GM23338 (cell line): ENCODE data around the gene ZNF83. TPM values are rescaled to one million over a fixed set of nuclear protein-coding genes. Genes with fewer than 3 reads are reported as not detected.

Source experiments
- ATAC-seq: fragments of 200-7000 bp; cut with Tn5 transposase; 3 replicates; pipeline ENCODE4 v1.9.1; 2020
- DNase-seq: peaks from one replicate; pipeline ENCODE4 v3.0.0-alpha.2; 2015; ENCODE audit warnings: low spot score
- H2AFZ ChIP-seq: fragments of 200-600 bp; sonication (generic); 2 replicates; pipeline ENCODE4 v1.8.0; 2016; ENCODE audit warnings: antibody characterized with exemption, mild to moderate bottlenecking, moderate library complexity
- H3F3A ChIP-seq: fragments of 200-600 bp; sonication (generic); replicated peaks from 2 replicates; pipeline ENCODE4 v1.8.0; 2017; ENCODE audit warnings: antibody characterized with exemption, mixed run types, low read depth
- H3K27ac ChIP-seq: fragments of 200-600 bp; sonication (generic); 2 replicates; pipeline ENCODE4 v1.6.1; 2016; ENCODE audit warnings: low read depth
- H3K27me3 ChIP-seq: fragments of 200-600 bp; sonication (generic); 2 replicates; pipeline ENCODE4 v1.8.0; 2016; ENCODE audit warnings: mild to moderate bottlenecking, mixed run types, moderate library complexity; ENCODE audit not compliant: insufficient read depth
- H3K36me3 ChIP-seq: fragments of 200-600 bp; sonication (generic); 2 replicates; pipeline ENCODE4 v1.8.0; 2016; ENCODE audit warnings: mild to moderate bottlenecking; ENCODE audit not compliant: insufficient read depth
- H3K4me1 ChIP-seq: fragments of 200-600 bp; sonication (generic); 2 replicates; pipeline ENCODE4 v1.8.0; 2016; ENCODE audit warnings: mild to moderate bottlenecking, moderate library complexity; ENCODE audit not compliant: insufficient read depth
- H3K4me2 ChIP-seq: fragments of 200-600 bp; sonication (generic); 2 replicates; pipeline ENCODE4 v1.7.1; 2017; ENCODE audit warnings: mixed run types
- H3K4me3 ChIP-seq: fragments of 200-600 bp; sonication (generic); 2 replicates; pipeline ENCODE4 v1.6.1; 2016; ENCODE audit warnings: mixed run types
- H3K79me2 ChIP-seq: fragments of 200-600 bp; sonication (generic); replicated peaks from 2 replicates; pipeline ENCODE4 v1.8.0; 2017; ENCODE audit warnings: mild to moderate bottlenecking; ENCODE audit not compliant: insufficient read depth
- H3K9me2 ChIP-seq: fragments of 200-600 bp; sonication (generic); 2 replicates; pipeline ENCODE4 v1.8.0; 2017; ENCODE audit not compliant: insufficient read depth
- H4K20me1 ChIP-seq: fragments of 200-600 bp; sonication (generic); replicated peaks from 2 replicates; pipeline ENCODE4 v1.8.0; 2017; ENCODE audit warnings: mild to moderate bottlenecking; ENCODE audit not compliant: insufficient read depth
- H3K27ac Mint-ChIP-seq: 2 replicates; pipeline ENCODE4 v1.8.0; 2020; ENCODE audit warnings: inconsistent platforms, mild to moderate bottlenecking, moderate library complexity, mixed read lengths
- H3K27me3 Mint-ChIP-seq: 3 replicates; pipeline ENCODE4 v1.8.0; 2022; ENCODE audit warnings: low read depth, mild to moderate bottlenecking, moderate library complexity, mixed read lengths, inconsistent platforms; ENCODE audit not compliant: insufficient read depth, poor library complexity
- H3K36me3 Mint-ChIP-seq: 3 replicates; pipeline ENCODE4 v1.8.0; 2021; ENCODE audit warnings: low read depth, mild to moderate bottlenecking, inconsistent platforms, moderate library complexity, mixed read lengths
- H3K4me1 Mint-ChIP-seq: 3 replicates; pipeline ENCODE4 v1.8.0; 2020; ENCODE audit warnings: mild to moderate bottlenecking, inconsistent platforms, mixed read lengths
- H3K4me3 Mint-ChIP-seq: 3 replicates; pipeline ENCODE4 v1.8.0; 2021; ENCODE audit warnings: moderate library complexity, mild to moderate bottlenecking, inconsistent platforms, mixed read lengths
- H3K9me3 Mint-ChIP-seq: 3 replicates; pipeline ENCODE4 v1.8.0; 2020; ENCODE audit warnings: moderate library complexity, mild to moderate bottlenecking, inconsistent platforms, mixed read lengths
- CTCF ChIP-seq, 2 experiments: fragments of 200-600 bp in 1 of 2; sonication (generic) in 1 of 2; conservative IDR thresholded peaks; 2 replicates each; pipeline versions ENCODE4 v1.5.1 to v1.6.1; 2016 to 2017; ENCODE audit warnings: antibody characterized with exemption in 2 of 2, low read depth in 2 of 2, mild to moderate bottlenecking in 2 of 2, moderate library complexity in 1 of 2
- ETS1 ChIP-seq: IDR thresholded peaks from 2 replicates; pipeline ENCODE4 v1.6.1; 2016; ENCODE audit warnings: antibody characterized with exemption
- EZH2 ChIP-seq: fragments of 200-600 bp; sonication (generic); IDR thresholded peaks from one replicate; pipeline ENCODE4 v1.8.0; 2017; ENCODE audit warnings: antibody characterized with exemption, mild to moderate bottlenecking, low read depth; ENCODE audit not compliant: unreplicated experiment
- EZH2phosphoT487 ChIP-seq: fragments of 200-600 bp; sonication (generic); IDR thresholded peaks from one replicate; pipeline ENCODE4 v1.8.1; 2018; ENCODE audit warnings: antibody characterized with exemption; ENCODE audit not compliant: unreplicated experiment
- JUNB ChIP-seq: IDR thresholded peaks from one replicate; pipeline ENCODE4 v1.6.1; 2016; ENCODE audit warnings: antibody characterized with exemption; ENCODE audit not compliant: unreplicated experiment
- NANOG ChIP-seq: IDR thresholded peaks from 2 replicates; pipeline ENCODE4 v1.6.1; 2016; ENCODE audit warnings: antibody characterized with exemption, borderline replicate concordance
- POLR2AphosphoS5 ChIP-seq: IDR thresholded peaks from 2 replicates; pipeline ENCODE4 v1.6.1; 2016; ENCODE audit warnings: antibody characterized with exemption, low read depth
- ZNF114 ChIP-seq: fragments of 250-450 bp; sonication (Bioruptor Pico); IDR thresholded peaks from 2 replicates; pipeline ENCODE4 v1.5.0; 2020; ENCODE audit warnings: mild to moderate bottlenecking, moderate library complexity
- ZNF331 ChIP-seq: fragments of 250-450 bp; sonication (Bioruptor Pico); IDR thresholded peaks from 2 replicates; pipeline ENCODE4 v1.5.0; 2020; ENCODE audit warnings: low read depth, mild to moderate bottlenecking, moderate library complexity
- polyA plus RNA-seq: library from polyadenylated mRNA; unstranded; fragments of >200 nt; fragmentation: Nextera tagmentation; extraction: Ambion mirVana; gene quantifications from 2 replicates; pipeline ENCODE4 v1.2.1, GENCODE V29; 2016
- total RNA-seq: library from RNA; depleted of rRNA; stranded (reverse); fragments of >200 nt; shearing (Covaris generic); gene quantifications from 2 replicates; pipeline ENCODE4 v1.2.3, GENCODE V29; 2014

Gene ZNF83
- total and polyA plus RNA-seq, 2 experiments from 2014 or later, result 16.2 to 25.0 TPM

- ATAC-seq, result no peak
- Mint-ChIP-seq H3K27ac (no peak overlapping the region), H3K36me3 (peaks cover 67% of the 10 kb centered on the region), H3K4me1 (no peaks in the 10 kb centered on the region), H3K27me3 (no peaks in the 10 kb centered on the region), H3K9me3 (peaks cover 32% of the 10 kb centered on the region), H3K4me3 (no peak overlapping the region)
- no peak overlapping the region for H2AFZ ChIP-seq
- TF ChIP-seq CTCF (conservative IDR thresholded peaks at IDR 0.05; ENCODE audit: low read depth in 2 of 2), result peak; percentile 16 to 33; a peak in 1 of 4 replicates
- no peak for TF ChIP-seq EZH2phosphoT487
- H3K4me3 ChIP-seq, result no peak overlapping the region
- H4K20me1 ChIP-seq, result 0 out of 2 replicates have a peak, but pooled peaks cover 4% of the 10 kb centered on the region
- no peaks in the 10 kb centered on the region for H3K4me1 ChIP-seq
- no peaks in the 10 kb centered on the region for H3K9me2 ChIP-seq
- no peak overlapping the region for H3K27ac ChIP-seq
- no peaks in the 10 kb centered on the region for H3K27me3 ChIP-seq
- no peaks in the 10 kb centered on the region for H3K79me2 ChIP-seq
- H3K36me3 ChIP-seq, result peaks cover 14% of the 10 kb centered on the region; the same call in 1 of the 2 replicates
- H3K4me2 ChIP-seq, result no peak overlapping the region
- no peaks in the 10 kb centered on the region for H3F3A ChIP-seq
- no peak for DNase-seq
Observed at GRCh38 chr19:52592301-52592700, 45.9 kb downstream of the ZNF83 start.

GRCh38 chr19:52590728-52591127 is 47.4 kb downstream of the ZNF83 start:
- Mint-ChIP-seq H3K27me3 (no peaks in the 10 kb centered on the region), H3K36me3 (peaks cover 57% of the 10 kb centered on the region), H3K4me3 (no peak overlapping the region), H3K4me1 (no peaks in the 10 kb centered on the region), H3K27ac (no peak overlapping the region), H3K9me3 (peaks cover 20% of the 10 kb centered on the region)
- H4K20me1 ChIP-seq, result no peaks in the 10 kb centered on the region
- TF ChIP-seq ETS1, result no peak
- TF ChIP-seq CTCF (conservative IDR thresholded peaks at IDR 0.05; ENCODE audit: low read depth in 2 of 2), result peak; percentile 64 to 77
- no peaks in the 10 kb centered on the region for H3F3A ChIP-seq
- no peak overlapping the region for H3K27ac ChIP-seq
- DNase-seq (peak; percentile 62), ATAC-seq (peak; percentile 51; the same call in 2 of the 3 replicates)
- no peaks in the 10 kb centered on the region for H3K27me3 ChIP-seq
- H3K36me3 ChIP-seq, result 0 out of 2 replicates have a peak, but pooled peaks cover 8% of the 10 kb centered on the region
- no peaks in the 10 kb centered on the region for H3K79me2 ChIP-seq
- no peak overlapping the region for H3K4me2 ChIP-seq
- no peak overlapping the region for H3K4me3 ChIP-seq
- no peak overlapping the region for H2AFZ ChIP-seq
- H3K9me2 ChIP-seq, result no peaks in the 10 kb centered on the region
- H3K4me1 ChIP-seq, result peaks cover 2% of the 10 kb centered on the region; the same call in 1 of the 2 replicates

- peak overlapping the region; percentile 18; the same call in 1 of the 2 replicates for H3K4me3 ChIP-seq
- no peaks in the 10 kb centered on the region for H3K27me3 ChIP-seq
- no peak for DNase-seq
- Mint-ChIP-seq H3K9me3 (peaks cover 12% of the 10 kb centered on the region), H3K36me3 (peaks cover 61% of the 10 kb centered on the region), H3K27ac (no peak overlapping the region), H3K27me3 (no peaks in the 10 kb centered on the region), H3K4me3 (no peak overlapping the region), H3K4me1 (no peaks in the 10 kb centered on the region)
- H3K27ac ChIP-seq, result no peak overlapping the region
- peaks cover 9% of the 10 kb centered on the region for H4K20me1 ChIP-seq
- H3K4me2 ChIP-seq, result 0 out of 2 replicates have a peak overlapping the region, but pooled peaks have one; percentile 43
- peak; percentile 53 for ATAC-seq
- 0 out of 2 replicates have a peak, but pooled peaks cover 2% of the 10 kb centered on the region for H3F3A ChIP-seq
- H3K4me1 ChIP-seq, result peaks cover 8% of the 10 kb centered on the region
- H3K79me2 ChIP-seq, result no peaks in the 10 kb centered on the region
- H3K9me2 ChIP-seq, result no peaks in the 10 kb centered on the region
- H2AFZ ChIP-seq, result no peak overlapping the region
- H3K36me3 ChIP-seq, result peaks cover 24% of the 10 kb centered on the region
- TF ChIP-seq ZNF331 (no peak), JUNB (no peak), EZH2 (no peak), NANOG (no peak), ETS1 (no peak), POLR2AphosphoS5 (no peak), ZNF114 (CRISPR knock-in tag) (no peak)
Observed at GRCh38 chr19:52585604-52586003, 52.6 kb downstream of the ZNF83 start.
